Panc1 (cell line): ENCODE measurements around the gene MT1E.
"Not testable (repeated sequence)": the region's sequence is repeated elsewhere in the genome, so short reads cannot be mapped to it uniquely, and the experiment has no call there.

Experiments
- POLR2AphosphoS5 ChIP-seq: IDR thresholded peaks from 2 replicates; pipeline ENCODE4 v1.6.1; 2012; ENCODE audit warnings: mild to moderate bottlenecking, low read depth, low read length, moderate library complexity
- TF ChIP-seq, protein P1 (sequence below): fragments of 450-650 bp; IDR thresholded peaks from 2 replicates; pipeline ENCODE4 v1.5.1; 2017; ENCODE audit warnings: mild to moderate bottlenecking

DNA sequence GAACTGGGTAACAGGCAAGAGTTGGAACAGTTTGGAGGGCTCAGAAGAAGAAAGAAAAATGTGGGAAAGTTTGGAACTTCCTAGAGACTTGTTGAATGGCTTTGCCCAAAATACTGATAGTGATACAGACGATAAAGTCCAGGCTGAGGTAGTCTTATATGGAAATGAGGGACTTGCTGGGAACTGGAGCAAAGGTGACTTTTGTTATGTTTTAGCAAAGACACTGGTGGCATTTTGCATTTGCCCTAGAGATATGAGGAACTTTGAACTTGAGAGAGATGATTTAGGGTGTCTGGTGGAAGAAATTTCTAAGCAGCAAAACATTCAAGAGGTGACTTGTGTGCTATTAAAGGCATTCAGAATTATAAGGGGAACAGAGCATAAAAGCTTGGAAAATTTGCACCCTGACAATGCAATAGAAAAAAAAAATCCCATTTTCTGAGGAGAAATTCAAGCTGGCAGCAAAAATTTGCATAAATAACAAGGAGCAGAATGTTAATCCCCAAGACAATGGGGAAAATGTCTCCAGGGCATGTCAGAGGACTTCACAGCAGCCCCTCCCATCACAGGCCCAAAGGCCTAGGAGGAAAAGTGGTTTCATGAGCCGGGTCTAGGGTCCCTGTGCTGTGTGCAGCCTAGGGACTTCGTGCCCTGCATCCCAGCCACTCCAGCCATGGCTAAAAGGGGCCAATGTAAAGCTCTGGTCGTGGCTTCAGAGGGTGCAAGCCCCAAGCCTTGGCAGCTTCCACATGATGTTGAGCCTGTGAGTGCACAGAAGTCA, 3.7 kb upstream of the MT1E start:
- TF ChIP-seq, protein P1, sequence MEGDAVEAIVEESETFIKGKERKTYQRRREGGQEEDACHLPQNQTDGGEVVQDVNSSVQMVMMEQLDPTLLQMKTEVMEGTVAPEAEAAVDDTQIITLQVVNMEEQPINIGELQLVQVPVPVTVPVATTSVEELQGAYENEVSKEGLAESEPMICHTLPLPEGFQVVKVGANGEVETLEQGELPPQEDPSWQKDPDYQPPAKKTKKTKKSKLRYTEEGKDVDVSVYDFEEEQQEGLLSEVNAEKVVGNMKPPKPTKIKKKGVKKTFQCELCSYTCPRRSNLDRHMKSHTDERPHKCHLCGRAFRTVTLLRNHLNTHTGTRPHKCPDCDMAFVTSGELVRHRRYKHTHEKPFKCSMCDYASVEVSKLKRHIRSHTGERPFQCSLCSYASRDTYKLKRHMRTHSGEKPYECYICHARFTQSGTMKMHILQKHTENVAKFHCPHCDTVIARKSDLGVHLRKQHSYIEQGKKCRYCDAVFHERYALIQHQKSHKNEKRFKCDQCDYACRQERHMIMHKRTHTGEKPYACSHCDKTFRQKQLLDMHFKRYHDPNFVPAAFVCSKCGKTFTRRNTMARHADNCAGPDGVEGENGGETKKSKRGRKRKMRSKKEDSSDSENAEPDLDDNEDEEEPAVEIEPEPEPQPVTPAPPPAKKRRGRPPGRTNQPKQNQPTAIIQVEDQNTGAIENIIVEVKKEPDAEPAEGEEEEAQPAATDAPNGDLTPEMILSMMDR, result not testable (repeated sequence)
- TF ChIP-seq POLR2AphosphoS5, result not testable (repeated sequence)
